ENCODE measurements around the gene KIAA1217.

KIAA1217 gene

DNA sequence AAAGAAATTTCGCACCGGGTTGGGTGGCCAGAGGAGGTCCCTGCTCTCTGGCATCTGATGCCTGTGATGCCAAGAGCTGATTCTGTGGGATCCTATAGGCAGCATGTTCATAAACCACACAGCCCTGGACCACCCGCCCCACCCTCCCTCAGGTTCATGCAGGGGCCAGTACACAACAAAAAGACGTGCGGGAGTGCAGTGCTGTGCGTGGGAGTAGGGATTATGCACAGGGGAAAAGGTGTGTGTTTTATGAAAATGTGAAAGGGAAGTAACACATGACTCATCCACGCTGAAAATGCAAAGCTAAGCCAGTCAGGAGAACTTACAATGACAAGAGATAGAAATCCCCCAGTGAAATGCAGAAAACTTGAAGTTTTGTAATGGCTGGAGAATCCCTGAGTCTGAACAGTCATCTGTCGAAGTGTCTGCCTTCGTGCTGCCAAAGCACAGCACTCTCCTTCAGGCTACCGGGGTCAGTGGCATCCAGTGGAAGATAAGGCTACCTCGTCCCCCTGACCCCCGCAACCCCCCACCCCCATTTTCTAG, 1.1 kb downstream of the KIAA1217 start:
- DNase-seq = no peak

DNA sequence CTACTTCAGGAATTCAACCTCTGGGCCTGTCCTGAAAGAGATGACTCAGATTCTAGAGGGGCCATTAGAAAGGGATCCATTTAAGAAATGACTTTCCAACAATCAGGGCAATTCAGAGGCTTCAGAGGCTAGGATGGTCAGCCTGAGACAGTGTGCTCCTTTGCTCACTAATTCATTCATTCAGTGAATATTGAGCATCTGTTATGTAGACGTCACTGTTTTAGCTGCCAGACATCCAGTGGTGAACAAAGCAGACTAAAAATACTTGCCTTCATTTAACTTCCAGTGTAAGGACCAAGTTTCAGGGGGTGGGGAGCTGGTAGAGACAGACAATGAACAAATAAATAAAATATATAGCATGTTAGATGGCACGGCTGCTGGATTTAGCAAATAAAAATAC, 1.6 kb downstream of the KIAA1217 start:
- DNase-seq = no peak

GRCh38 chr10:24213266-24213665, 4.3 kb downstream of the KIAA1217 start:
- no peak for DNase-seq

GRCh38 chr10:24213881-24214280, 4.9 kb downstream of the KIAA1217 start:
- no peak for DNase-seq

DNA sequence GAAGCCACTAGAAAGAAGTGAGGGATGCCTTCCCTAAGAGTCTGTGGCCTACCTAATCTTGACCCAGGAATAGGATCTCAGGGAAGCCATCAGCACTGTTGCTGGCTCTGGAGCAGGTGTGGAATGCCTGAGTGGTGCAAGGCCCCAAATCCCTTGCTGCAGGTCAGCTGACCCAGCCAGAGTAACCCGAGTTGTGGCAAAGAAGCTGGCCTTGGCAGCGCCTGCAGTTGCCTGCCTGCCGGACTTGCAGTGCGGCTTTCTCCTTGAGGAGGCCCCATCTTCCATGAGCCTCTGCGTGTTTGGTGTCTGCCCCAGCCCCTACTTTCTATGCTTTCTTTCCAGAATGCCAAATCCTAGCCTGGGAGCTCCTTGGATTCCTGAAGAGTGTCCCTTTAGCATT, 5.8 kb downstream of the KIAA1217 start:
- DNase-seq = no peak

GRCh38 chr10:24215196-24215595, 6.3 kb downstream of the KIAA1217 start:
- no peak for DNase-seq

DNA sequence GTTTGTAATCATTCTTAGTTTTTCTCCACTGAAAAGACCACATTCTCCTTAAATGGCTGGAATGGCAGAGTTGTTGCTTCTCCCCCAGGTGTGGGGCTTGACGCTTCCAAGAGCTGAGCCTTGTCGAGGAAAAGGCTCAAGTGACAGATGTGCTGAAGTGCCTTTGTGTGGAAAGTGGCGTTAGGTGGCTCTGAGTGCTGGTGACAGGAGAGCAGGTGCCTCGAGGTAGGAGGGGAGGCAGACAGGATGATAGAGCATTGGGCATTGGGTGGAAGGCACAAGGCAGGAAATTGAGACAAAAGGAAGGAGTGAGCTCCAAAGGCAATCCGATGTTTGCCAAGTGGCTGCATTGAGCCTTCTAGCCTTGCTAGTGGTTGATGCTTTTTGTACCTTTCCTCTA, 6.7 kb downstream of the KIAA1217 start:
- no peak for DNase-seq

GRCh38 chr10:24219963-24220362, 11.0 kb downstream of the KIAA1217 start:
- DNase-seq = no peak

DNA sequence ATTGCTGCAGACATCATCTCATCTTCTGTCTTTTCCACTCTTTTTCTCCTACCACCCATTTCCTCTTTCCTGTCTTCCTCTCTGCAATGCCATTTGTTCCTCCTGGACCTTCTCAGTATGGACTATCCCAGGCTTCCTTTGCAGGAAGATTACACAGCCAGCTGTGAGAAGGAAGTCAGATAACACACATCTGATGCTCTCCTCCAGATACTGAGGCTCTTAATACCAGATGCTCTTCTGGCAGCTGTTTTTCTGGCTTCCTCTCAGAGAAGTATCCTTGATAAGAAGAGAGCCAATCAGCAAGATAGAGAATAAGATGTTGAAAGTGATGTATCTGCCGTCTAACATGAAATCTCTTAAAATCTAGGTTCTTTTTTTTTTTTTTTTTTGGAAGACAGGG, 14.4 kb downstream of the KIAA1217 start:
- no peak for DNase-seq

DNA sequence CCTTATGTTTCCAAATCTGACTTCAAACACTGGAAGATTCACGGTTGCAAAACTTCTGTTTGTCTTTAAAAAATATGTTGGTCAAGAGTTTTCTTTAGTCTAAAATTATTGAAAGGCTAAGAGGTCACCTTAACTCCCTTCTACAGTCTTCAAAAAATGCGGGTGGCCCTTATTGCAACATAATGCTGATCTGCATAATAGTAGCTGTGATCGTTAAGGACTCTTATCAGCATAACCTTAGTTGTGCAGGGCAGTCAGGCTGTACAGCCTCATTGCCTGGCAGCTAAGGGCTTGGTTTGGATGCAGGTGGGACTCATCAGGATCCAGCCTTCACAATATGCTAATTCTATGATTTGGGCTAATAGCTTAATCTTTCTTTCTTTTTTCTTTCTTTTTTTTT, 15.0 kb downstream of the KIAA1217 start:
- no peak for DNase-seq

GRCh38 chr10:24228642-24229041, 19.7 kb downstream of the KIAA1217 start:
- no peak for DNase-seq

- DNase-seq = no peak
Measured at GRCh38 chr10:24229909-24230308, 21.0 kb downstream of the KIAA1217 start.

GRCh38 chr10:24231200-24231599, 22.3 kb downstream of the KIAA1217 start:
- DNase-seq = no peak

GRCh38 chr10:24234784-24235183, 25.8 kb downstream of the KIAA1217 start:
- DNase-seq = no peak

DNA sequence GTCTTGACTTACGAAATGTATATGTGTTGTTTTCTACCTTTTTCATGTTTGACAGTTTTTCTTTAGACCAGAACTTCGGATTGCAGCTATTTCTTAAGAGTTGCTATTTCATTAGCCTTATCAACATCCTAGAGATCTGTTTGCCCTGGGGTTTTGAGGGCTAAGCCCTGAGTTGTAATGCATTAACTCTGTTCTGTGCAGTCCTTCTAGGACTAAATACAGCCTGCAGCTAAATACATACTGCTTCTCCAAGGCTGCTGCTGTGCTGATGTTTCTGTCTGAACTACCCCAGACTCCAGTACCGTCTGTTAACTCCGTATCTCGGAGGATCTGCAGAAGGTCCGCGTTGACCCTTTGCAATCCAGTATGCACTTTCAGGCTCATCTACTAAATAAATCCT, 26.5 kb downstream of the KIAA1217 start:
- DNase-seq = no peak

GRCh38 chr10:24237801-24238395, 29.0 kb downstream of the KIAA1217 start:
- DNase-seq = no peak

- no peak for DNase-seq
Measured at GRCh38 chr10:24238519-24239247, 29.7 kb downstream of the KIAA1217 start.

- no peak for DNase-seq
Measured at GRCh38 chr10:24239289-24240040, 30.5 kb downstream of the KIAA1217 start.

DNA sequence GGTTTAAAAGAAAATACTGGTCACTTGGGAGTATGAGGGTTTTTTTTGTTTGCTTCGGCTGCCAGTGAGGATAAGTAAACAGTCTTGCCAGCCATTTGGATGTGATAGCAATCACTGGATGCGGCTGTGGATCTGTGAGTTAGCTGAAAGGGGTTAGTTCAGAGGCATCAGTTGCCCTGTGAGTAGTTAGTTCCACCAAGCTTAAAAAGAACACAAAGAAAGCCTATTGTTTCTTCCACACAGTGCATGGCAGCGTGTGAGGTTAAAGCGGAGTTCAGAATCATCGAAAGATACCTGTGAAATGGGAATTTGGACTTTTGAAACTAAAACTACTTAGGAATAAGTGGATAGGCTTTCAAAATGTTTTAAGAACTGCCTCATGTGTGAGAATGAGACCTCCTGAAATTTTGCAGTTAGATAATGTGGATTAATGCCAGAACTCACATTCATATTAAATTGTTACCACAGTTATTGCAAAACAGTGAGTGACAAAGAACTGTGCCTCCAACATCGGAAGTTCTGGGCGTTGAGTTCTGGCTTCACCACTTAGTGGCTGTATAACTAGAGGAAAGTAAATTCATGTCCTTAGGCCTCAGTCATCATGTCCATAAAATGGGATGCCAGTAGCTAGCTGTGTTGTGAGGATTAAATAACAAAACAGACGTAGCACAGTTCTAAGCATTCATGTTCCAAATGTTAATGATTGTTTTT, 31.3 kb downstream of the KIAA1217 start:
- no peak for DNase-seq

GRCh38 chr10:24241536-24242040, 32.6 kb downstream of the KIAA1217 start:
- no peak for DNase-seq

DNA sequence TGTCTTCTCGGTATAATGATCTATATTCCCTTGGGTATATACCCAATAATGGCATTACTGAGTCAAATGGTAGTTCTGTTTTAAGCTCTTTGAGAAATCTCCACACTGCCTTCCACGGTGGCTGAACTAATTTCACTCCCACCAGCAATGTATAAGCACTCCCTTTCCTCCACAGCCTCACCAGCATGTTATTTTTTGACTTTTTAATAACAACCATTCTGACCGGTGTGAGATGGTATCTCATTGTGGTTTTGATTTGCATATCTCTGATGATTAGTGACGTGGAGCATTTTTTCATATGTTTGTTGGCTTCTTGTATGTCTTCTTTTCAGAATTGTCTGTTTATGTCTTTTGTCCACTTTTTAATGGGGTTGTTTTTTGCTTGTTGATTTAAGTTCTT, 33.6 kb downstream of the KIAA1217 start:
- no peak for DNase-seq

- DNase-seq = no peak
Measured at GRCh38 chr10:24246365-24246764, 37.4 kb downstream of the KIAA1217 start.

GRCh38 chr10:24247841-24248240, 38.9 kb downstream of the KIAA1217 start:
- DNase-seq = no peak
